OCI-LY7 (cell line): ENCODE measurements around the gene ZNRF2.

ENCODE experiments used
- CTCF ChIP-seq: fragments of 200-600 bp; sonication (generic); conservative IDR thresholded peaks from 2 replicates; pipeline ENCODE4 v1.5.1; 2014; ENCODE audit warnings: mild to moderate bottlenecking, antibody characterized with exemption, low read length, moderate library complexity, mixed read lengths
- EZH2phosphoT487 ChIP-seq: fragments of 200-600 bp; sonication (generic); IDR thresholded peaks from 2 replicates; pipeline ENCODE4 v1.6.1; 2018; ENCODE audit warnings: low read depth, borderline replicate concordance, mild to moderate bottlenecking, mixed run types, antibody characterized with exemption, low read length, moderate library complexity, mixed read lengths

- TF ChIP-seq CTCF (peak; percentile 78), EZH2phosphoT487 (no peak)
Measured at GRCh38 chr7:30352169-30352568, 67.8 kb downstream of the ZNRF2 start.
